ENCODE data around the gene DLGAP1.

The DLGAP1 gene

DNA sequence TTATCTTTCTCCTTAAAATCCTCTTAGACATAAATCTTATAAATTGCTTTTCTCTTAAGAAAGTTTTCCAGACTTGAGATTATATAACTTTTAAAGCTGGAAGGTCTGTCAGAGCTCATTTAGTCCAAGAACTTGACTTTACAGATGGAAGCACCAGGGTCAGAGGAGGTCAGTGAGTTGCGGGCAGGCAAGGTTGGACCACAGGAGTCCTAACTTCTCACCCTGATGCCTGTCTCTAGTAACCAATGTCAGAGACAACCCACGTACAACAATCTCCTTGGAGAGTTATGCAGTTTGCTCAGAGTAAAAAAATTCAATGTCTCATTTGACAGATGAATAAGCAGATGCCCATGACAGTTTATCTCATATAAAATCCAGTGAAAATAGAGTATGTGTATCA, 203.9 kb downstream of the DLGAP1 start:
- DNase-seq (ENCODE audit: low read depth) = no peak
- TF ChIP-seq, protein P1, sequence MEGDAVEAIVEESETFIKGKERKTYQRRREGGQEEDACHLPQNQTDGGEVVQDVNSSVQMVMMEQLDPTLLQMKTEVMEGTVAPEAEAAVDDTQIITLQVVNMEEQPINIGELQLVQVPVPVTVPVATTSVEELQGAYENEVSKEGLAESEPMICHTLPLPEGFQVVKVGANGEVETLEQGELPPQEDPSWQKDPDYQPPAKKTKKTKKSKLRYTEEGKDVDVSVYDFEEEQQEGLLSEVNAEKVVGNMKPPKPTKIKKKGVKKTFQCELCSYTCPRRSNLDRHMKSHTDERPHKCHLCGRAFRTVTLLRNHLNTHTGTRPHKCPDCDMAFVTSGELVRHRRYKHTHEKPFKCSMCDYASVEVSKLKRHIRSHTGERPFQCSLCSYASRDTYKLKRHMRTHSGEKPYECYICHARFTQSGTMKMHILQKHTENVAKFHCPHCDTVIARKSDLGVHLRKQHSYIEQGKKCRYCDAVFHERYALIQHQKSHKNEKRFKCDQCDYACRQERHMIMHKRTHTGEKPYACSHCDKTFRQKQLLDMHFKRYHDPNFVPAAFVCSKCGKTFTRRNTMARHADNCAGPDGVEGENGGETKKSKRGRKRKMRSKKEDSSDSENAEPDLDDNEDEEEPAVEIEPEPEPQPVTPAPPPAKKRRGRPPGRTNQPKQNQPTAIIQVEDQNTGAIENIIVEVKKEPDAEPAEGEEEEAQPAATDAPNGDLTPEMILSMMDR (IDR thresholded peaks at IDR 0.05; ENCODE audit: insufficient read depth, low read depth, low read length, missing control alignments) = no peak
- no peak overlapping the region; the same call in 1 of the 2 replicates for H3K4me3 ChIP-seq (ENCODE audit: low read depth, low read length)

DNA sequence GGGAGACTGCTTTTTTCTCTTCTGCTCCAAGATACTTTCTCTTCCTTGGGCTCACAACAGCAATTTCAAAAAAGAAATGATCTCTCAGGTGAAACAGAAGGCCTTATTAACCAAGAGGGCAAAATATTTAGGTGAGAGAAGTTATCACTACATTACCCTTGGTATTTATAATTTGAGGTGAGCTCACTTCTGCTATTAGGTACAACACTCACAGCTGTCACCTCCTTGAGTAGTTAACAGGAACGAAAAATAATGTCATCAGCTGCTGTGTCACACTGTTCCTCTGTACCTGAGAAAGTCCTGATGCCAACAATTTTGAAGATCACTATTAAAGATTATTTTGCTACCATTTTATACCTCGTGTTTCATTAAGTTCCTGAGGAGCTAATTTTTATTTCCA, 205.0 kb downstream of the DLGAP1 start:
- no peak for DNase-seq (ENCODE audit: low read depth)
- H3K4me3 ChIP-seq (ENCODE audit: low read depth, low read length) = peak overlapping the region; percentile 34
- TF ChIP-seq, protein P1 (IDR thresholded peaks at IDR 0.05; ENCODE audit: insufficient read depth, low read depth, low read length, missing control alignments) = no peak

DNA sequence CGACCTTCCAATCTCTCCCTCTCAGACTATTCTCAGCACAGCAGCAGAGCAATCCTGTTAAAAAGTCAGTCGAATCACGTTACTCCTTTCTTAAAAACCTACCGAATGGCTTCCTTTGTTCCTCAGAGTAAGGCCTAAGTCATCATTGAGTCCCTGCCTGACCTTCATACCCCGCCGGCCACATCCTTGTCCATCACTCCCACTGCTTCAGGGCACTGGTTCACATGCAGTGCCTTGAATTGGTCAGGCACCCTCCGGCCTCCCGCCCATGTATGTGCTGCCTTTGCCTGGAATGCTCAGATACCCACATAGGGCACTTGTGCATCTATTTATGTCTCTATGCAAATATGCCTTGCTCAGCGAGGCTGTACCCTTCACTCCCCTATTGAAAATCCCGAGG, 206.4 kb downstream of the DLGAP1 start:
- DNase-seq (ENCODE audit: low read depth) = peak; percentile 52
- peak overlapping the region; percentile 57 for H3K4me3 ChIP-seq (ENCODE audit: low read depth, low read length)
- TF ChIP-seq, protein P1 (IDR thresholded peaks at IDR 0.05; ENCODE audit: insufficient read depth, low read depth, low read length, missing control alignments) = no peak

DNA sequence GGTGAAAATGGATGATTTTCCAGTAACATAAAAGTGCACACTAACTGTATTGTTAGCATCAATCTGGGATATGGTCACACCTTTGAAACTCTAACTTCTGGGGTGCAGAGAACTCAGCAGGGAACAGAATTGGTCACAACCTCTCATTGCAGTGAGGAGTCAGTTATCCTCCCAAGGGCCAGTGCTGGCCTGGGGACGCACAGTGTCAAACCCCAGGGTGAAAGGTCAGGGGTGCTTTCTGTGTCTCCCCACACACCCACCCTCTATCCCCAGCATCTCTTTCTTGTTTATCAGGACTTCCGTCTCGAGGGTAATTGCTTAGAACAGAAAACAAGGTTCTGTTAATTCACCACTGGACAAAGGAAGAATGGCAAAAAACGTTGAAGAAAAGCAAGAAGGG, 208.7 kb downstream of the DLGAP1 start:
- TF ChIP-seq, protein P1 (IDR thresholded peaks at IDR 0.05; ENCODE audit: insufficient read depth, low read depth, low read length, missing control alignments) = no peak
- H3K4me3 ChIP-seq (ENCODE audit: low read depth, low read length) = peak overlapping the region; percentile 57
- no peak for DNase-seq (ENCODE audit: low read depth)

DNA sequence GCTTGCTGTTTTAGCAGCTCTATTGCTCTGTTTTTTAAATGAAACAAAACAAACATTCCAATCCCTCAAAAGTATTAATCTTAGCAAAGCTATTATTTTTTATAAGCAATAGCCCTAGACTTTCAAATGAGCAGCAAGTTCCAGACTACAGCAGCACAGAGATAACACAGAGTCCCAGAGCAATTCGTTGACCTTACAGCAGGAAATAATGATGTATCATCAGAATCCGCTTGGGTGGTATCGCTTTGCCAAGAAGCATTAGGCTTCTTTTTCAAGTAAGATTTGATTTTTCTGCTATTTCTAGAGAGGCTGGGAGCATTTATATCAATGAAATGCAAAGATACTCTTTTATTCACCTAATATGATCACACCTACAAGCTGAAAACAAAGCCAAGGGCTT, 209.7 kb downstream of the DLGAP1 start:
- TF ChIP-seq, protein P1 (IDR thresholded peaks at IDR 0.05; ENCODE audit: insufficient read depth, low read depth, low read length, missing control alignments) = no peak
- H3K4me3 ChIP-seq (ENCODE audit: low read depth, low read length) = peak overlapping the region; percentile 57
- DNase-seq (ENCODE audit: low read depth) = no peak

DNA sequence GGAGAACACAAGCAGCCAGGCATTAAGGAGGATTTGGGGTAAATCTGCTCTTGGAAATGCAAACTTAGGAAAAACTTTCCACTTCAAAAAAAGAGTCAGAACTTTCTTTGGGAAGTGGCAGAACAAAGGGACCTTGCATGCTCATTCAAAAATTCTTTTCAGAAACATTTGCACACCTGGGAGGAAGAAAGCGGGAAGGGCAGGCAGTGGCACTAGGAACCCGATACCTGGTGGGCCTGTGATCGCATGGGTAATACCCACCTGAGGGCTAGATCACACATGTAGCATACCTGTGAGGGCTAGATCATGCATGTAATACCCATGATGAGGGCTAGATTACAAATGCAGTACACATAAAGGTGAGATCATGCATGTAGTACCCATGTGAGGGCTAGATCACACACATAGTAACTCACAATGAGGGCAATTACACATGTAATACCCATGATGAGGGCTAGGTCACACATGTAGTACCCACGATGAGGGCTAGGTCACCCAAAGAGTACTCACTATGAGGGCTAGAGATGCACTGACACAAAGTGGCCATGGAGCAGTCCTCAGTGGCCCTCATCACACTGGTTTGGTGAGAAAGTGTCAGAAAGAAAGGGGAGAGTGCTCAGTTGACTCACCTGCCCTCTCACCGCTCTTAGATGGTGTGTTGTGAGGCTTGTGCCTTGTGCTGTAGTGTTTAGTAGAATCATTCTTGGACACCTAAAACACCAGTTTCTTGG, 212.5 kb downstream of the DLGAP1 start:
- DNase-seq (ENCODE audit: low read depth) = no peak
- H3K4me3 ChIP-seq (ENCODE audit: low read depth, low read length) = no peak overlapping the region
- TF ChIP-seq, protein P1 (IDR thresholded peaks at IDR 0.05; ENCODE audit: insufficient read depth, low read depth, low read length, missing control alignments) = no peak

DNA sequence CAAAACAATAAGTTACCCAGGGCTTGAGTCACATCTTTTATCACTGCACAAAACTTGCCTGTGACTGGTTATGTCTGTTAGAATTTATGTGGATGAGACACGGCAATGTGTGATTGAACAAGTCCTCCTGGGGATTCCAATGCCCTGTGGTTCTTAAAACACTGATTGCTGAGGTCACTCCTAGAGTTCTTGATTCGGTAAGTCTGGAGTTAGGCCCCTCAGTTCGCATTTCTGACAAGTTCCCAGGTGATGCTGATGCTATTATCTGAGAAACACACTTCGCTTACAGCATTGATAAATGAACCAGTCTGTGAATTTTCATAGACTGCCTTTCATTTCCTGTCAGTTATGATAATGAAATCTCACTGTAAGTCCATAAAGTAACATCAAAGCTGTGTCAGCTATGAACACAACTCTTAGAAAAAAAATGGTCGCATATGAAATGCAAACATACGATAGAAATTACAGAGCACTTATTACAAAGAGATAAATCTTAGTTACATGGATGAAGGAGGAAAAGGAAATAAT, 214.0 kb downstream of the DLGAP1 start:
- TF ChIP-seq, protein P1 (IDR thresholded peaks at IDR 0.05; ENCODE audit: insufficient read depth, low read depth, low read length, missing control alignments) = no peak
- H3K4me3 ChIP-seq (ENCODE audit: low read depth, low read length) = no peak overlapping the region
- no peak for DNase-seq (ENCODE audit: low read depth)
